Body of pancreas (tissue), 4 donors: ENCODE results near the gene IL1RL2.

Experiments used
- CTCF ChIP-seq, 7 experiments: fragments of 450-650 bp in 4 of 7; fragments of 200-600 bp in 3 of 7; sonication (generic) in 3 of 7; IDR thresholded peaks; one replicate each; pipeline ENCODE4 v1.5.1; 2016 to 2019; ENCODE audit warnings: antibody characterized with exemption in 7 of 7
- POLR2A ChIP-seq, 3 donors: fragments of 450-650 bp; IDR thresholded peaks; one replicate each; pipeline ENCODE4 v1.6.1; 2016; ENCODE audit warnings: antibody characterized with exemption in 3 of 3, mild to moderate bottlenecking in 2 of 3

GRCh38 chr2:102186791-102187495 lies at the start of gene IL1RL2:
- TF ChIP-seq CTCF (IDR thresholded peaks at IDR 0.05) (no peak), POLR2A (IDR thresholded peaks at IDR 0.05) (no peak)
